Smooth muscle cell (in vitro differentiated cells): ENCODE measurements around the gene NAB2. TPM values are rescaled to one million over a fixed set of nuclear protein-coding genes. Genes with fewer than 3 reads are reported as not detected.
A peak's percentile ranks its signal among the peaks of the same experiment; 100 is the strongest.
"Not testable (repeated sequence)": the region's sequence is repeated elsewhere in the genome, so short reads cannot be mapped to it uniquely, and the experiment has no call there.

ENCODE experiments used
- DNase-seq: peaks from one replicate; lab custom pipeline; 2025; ENCODE audit not compliant: unreplicated experiment; lab: John Stamatoyannopoulos, UW
- H2AFZ ChIP-seq: fragments of 200-600 bp; sonication (generic); 2 replicates; pipeline ENCODE4 v1.6.0; 2016; ENCODE audit warnings: antibody characterized with exemption, low read depth, mild to moderate bottlenecking
- H3F3A ChIP-seq: fragments of 200-600 bp; sonication (generic); 2 replicates; pipeline ENCODE4 v1.6.0; 2017; ENCODE audit warnings: antibody characterized with exemption, low read depth
- H3K27ac ChIP-seq: fragments of 200-600 bp; sonication (generic); 2 replicates; pipeline ENCODE4 v1.5.1; 2016; ENCODE audit warnings: low read depth, mild to moderate bottlenecking
- H3K27me3 ChIP-seq: fragments of 200-600 bp; sonication (generic); 2 replicates; pipeline ENCODE4 v1.6.1; 2016; ENCODE audit warnings: low read depth, mild to moderate bottlenecking
- H3K36me3 ChIP-seq: fragments of 200-600 bp; sonication (generic); 2 replicates; pipeline ENCODE4 v1.5.1; 2016; ENCODE audit warnings: low read depth
- H3K4me1 ChIP-seq: fragments of 200-600 bp; sonication (generic); 2 replicates; pipeline ENCODE4 v1.5.1; 2016; ENCODE audit warnings: low read depth
- H3K4me2 ChIP-seq: fragments of 200-600 bp; sonication (generic); 2 replicates; pipeline ENCODE4 v1.6.0; 2016; ENCODE audit warnings: mild to moderate bottlenecking
- H3K4me3 ChIP-seq: fragments of 200-600 bp; sonication (generic); 2 replicates; pipeline ENCODE4 v1.5.1; 2016; ENCODE audit warnings: mild to moderate bottlenecking
- H3K79me2 ChIP-seq: fragments of 200-600 bp; sonication (generic); 2 replicates; pipeline ENCODE4 v1.6.0; 2016; ENCODE audit warnings: low read depth, mild to moderate bottlenecking
- H3K9ac ChIP-seq: fragments of 200-600 bp; sonication (generic); 2 replicates; pipeline ENCODE4 v1.6.0; 2016; ENCODE audit warnings: low read depth
- H3K9me3 ChIP-seq: fragments of 200-600 bp; sonication (generic); replicated peaks from 2 replicates; pipeline ENCODE4 v1.5.1; 2016; ENCODE audit warnings: low read depth
- H4K20me1 ChIP-seq: fragments of 200-600 bp; sonication (generic); 2 replicates; pipeline ENCODE4 v1.6.0; 2016; ENCODE audit warnings: low read depth
- WGBS: methylation state at CpG from one replicate; pipeline ENCODE4 v1.1.7; 2016; ENCODE audit warnings: low lambda C conversion rate; 5-methylcytosine and 5-hydroxymethylcytosine counted together
- polyA plus RNA-seq: library from polyadenylated mRNA; unstranded; fragments of >200 nt; fragmentation: Nextera tagmentation; extraction: Ambion mirVana; gene quantifications from 2 replicates; pipeline ENCODE4 v1.2.1, GENCODE V29; 2016
- total RNA-seq: library from RNA; depleted of rRNA; stranded (reverse); fragments of >200 nt; gene quantifications from 2 replicates; pipeline ENCODE4 v1.2.3, GENCODE V29; 2014
- TF ChIP-seq, protein P1 (sequence below): fragments of 200-600 bp; sonication (generic); IDR thresholded peaks from 2 replicates; pipeline ENCODE4 v1.5.1; 2017; ENCODE audit warnings: borderline replicate concordance, mild to moderate bottlenecking, antibody characterized with exemption; ENCODE audit not compliant: insufficient read depth, poor library complexity, severe bottlenecking

NAB2 gene
- total and polyA plus RNA-seq, 2 experiments from 2014 or later, result 39.7 to 58.3 TPM

DNA sequence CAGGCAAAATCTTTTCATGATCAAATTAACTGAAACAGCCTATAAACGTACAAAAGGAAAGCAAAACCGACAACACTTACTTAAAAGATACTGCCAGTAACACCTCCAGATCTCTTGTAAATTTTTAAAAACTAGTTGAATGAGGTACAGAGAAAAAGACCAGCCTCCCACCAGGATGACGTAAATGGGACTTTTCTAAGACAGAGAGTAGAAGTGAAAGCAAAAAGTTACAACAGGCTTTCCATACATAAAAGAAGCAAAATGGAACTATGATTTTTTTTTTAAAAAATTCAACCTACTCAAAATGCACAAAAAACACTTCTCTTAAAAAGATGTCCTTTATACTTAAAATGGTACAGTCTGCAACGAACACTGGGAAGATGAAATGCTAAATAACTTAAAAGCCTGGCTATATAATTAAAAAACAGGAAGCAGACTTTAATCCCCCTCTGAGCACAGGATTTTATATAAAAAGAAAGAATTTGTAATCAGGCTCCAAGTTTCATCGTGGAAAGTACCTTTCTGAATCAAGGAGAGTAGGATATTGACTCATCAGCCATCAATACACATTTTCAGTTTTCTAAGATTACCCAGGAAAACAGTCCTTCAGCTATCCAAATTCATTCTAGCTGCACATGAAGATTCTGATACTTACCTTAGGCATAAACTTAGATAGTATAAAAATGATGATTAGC, 24.8 kb upstream of the NAB2 start:
- Histone ChIP-seq H3K27ac (peak overlapping the region; percentile 7), H3K4me3 (no peak overlapping the region), H3K9me3 (no peaks in the 10 kb centered on the region), H4K20me1 (no peaks in the 10 kb centered on the region), H3K4me2 (no peak overlapping the region), H3K4me1 (no peaks in the 10 kb centered on the region), H2AFZ (no peak overlapping the region), H3F3A (peaks cover 5% of the 10 kb centered on the region), H3K27me3 (no peaks in the 10 kb centered on the region), H3K79me2 (no peaks in the 10 kb centered on the region), H3K36me3 (peaks cover under 1% of the 10 kb centered on the region), H3K9ac (peak overlapping the region; percentile 4)
- 79% methylated on average over 5 of the region's 5 CpGs for WGBS
- TF ChIP-seq, protein P1, sequence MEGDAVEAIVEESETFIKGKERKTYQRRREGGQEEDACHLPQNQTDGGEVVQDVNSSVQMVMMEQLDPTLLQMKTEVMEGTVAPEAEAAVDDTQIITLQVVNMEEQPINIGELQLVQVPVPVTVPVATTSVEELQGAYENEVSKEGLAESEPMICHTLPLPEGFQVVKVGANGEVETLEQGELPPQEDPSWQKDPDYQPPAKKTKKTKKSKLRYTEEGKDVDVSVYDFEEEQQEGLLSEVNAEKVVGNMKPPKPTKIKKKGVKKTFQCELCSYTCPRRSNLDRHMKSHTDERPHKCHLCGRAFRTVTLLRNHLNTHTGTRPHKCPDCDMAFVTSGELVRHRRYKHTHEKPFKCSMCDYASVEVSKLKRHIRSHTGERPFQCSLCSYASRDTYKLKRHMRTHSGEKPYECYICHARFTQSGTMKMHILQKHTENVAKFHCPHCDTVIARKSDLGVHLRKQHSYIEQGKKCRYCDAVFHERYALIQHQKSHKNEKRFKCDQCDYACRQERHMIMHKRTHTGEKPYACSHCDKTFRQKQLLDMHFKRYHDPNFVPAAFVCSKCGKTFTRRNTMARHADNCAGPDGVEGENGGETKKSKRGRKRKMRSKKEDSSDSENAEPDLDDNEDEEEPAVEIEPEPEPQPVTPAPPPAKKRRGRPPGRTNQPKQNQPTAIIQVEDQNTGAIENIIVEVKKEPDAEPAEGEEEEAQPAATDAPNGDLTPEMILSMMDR, result no peak
- no peak for DNase-seq

DNA sequence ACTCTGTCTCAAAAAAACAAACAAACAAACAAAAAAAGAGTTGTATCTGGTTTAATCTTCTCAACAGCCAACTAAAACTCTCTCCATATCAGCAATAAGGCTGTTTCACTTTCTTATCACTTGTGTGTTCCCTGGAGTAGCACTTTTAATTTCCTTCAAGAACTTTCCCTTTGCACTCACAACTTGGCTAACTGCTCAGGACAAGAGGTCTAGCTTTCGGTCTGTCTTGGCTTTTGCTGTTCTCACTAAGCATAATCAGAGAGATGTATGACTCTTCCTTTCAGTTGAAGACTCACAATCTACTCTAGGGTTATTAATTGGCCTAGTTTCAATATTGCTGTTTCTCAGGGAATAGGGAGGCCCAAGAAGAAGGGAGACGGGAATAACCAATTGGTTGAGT, 22.7 kb upstream of the NAB2 start:
- H4K20me1 ChIP-seq, result no peaks in the 10 kb centered on the region
- no peak for DNase-seq
- H3K9ac ChIP-seq, result no peak overlapping the region
- H3K4me2 ChIP-seq, result no peak overlapping the region
- TF ChIP-seq, protein P1, result no peak
- H3K27ac ChIP-seq, result no peak overlapping the region
- no peaks in the 10 kb centered on the region for H3K36me3 ChIP-seq
- no peaks in the 10 kb centered on the region for H3K4me1 ChIP-seq
- H3K4me3 ChIP-seq, result no peak overlapping the region
- WGBS, result 96% methylated on average over 2 of the region's 2 CpGs
- no peaks in the 10 kb centered on the region for H3K9me3 ChIP-seq
- no peaks in the 10 kb centered on the region for H3K79me2 ChIP-seq
- H3K27me3 ChIP-seq, result no peaks in the 10 kb centered on the region
- H2AFZ ChIP-seq, result no peak overlapping the region
- H3F3A ChIP-seq, result peaks cover 5% of the 10 kb centered on the region

DNA sequence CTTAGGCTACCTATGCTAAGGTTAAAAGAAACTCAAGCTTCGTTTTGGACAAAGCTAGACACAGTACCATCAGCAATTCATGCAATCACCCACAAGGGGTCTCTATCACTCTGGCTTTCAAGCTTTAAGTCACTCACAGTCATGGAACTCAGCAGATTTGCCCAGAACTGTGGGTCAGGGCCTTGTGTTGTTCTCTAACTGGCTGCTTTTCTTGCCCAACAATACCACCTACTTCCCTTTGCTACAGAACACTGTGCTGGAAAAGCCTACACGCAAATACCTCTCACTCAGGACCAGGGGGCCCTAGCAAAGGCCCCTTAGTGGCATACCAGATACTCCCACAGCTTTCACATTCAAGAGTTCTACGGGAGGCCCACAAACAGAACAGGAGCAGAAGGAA, 19.4 kb upstream of the NAB2 start:
- no peaks in the 10 kb centered on the region for H3K36me3 ChIP-seq
- TF ChIP-seq, protein P1, result peak; percentile 84
- H3K9me3 ChIP-seq, result no peaks in the 10 kb centered on the region
- no peak overlapping the region for H3K4me3 ChIP-seq
- WGBS, result 28% methylated on average over 3 of the region's 3 CpGs
- H3K4me1 ChIP-seq, result no peaks in the 10 kb centered on the region
- DNase-seq, result no peak
- H2AFZ ChIP-seq, result peak overlapping the region; percentile 68
- H4K20me1 ChIP-seq, result no peaks in the 10 kb centered on the region
- H3K4me2 ChIP-seq, result peak overlapping the region; percentile 37
- H3K9ac ChIP-seq, result no peak overlapping the region
- H3K27me3 ChIP-seq, result no peaks in the 10 kb centered on the region
- H3K27ac ChIP-seq, result peak overlapping the region; percentile 52
- H3K79me2 ChIP-seq, result peaks cover 13% of the 10 kb centered on the region
- H3F3A ChIP-seq, result peaks cover 3% of the 10 kb centered on the region

DNA sequence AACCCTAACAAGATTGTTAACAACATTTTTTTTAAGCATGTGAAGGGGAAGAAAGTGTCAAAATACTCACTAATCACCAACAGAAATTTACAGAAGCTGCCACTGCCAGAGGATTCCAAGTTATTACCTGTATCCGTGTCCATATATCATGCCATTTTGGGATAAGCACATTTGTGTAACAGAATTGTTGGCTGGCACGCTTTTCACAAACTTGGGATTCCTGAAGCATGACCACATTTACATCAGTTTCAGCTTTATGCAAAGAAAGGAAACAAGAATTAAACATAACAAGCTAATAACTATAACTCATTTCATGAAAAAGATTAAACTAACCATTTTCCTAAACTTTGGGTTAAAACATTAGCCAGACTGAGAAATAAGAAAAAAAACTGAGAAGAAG, 16.3 kb upstream of the NAB2 start:
- H4K20me1 ChIP-seq, result no peaks in the 10 kb centered on the region
- no peaks in the 10 kb centered on the region for H3K9me3 ChIP-seq
- H3K27ac ChIP-seq, result no peak overlapping the region
- H3K4me1 ChIP-seq, result peaks cover 4% of the 10 kb centered on the region
- no peak overlapping the region for H3K9ac ChIP-seq
- DNase-seq, result no peak
- TF ChIP-seq, protein P1, result no peak
- WGBS, result 94% methylated on average over 2 of the region's 2 CpGs
- H2AFZ ChIP-seq, result no peak overlapping the region
- H3F3A ChIP-seq, result no peaks in the 10 kb centered on the region
- no peaks in the 10 kb centered on the region for H3K27me3 ChIP-seq
- H3K36me3 ChIP-seq, result no peaks in the 10 kb centered on the region
- H3K4me3 ChIP-seq, result no peak overlapping the region
- H3K79me2 ChIP-seq, result peaks cover 41% of the 10 kb centered on the region
- no peak overlapping the region for H3K4me2 ChIP-seq

DNA sequence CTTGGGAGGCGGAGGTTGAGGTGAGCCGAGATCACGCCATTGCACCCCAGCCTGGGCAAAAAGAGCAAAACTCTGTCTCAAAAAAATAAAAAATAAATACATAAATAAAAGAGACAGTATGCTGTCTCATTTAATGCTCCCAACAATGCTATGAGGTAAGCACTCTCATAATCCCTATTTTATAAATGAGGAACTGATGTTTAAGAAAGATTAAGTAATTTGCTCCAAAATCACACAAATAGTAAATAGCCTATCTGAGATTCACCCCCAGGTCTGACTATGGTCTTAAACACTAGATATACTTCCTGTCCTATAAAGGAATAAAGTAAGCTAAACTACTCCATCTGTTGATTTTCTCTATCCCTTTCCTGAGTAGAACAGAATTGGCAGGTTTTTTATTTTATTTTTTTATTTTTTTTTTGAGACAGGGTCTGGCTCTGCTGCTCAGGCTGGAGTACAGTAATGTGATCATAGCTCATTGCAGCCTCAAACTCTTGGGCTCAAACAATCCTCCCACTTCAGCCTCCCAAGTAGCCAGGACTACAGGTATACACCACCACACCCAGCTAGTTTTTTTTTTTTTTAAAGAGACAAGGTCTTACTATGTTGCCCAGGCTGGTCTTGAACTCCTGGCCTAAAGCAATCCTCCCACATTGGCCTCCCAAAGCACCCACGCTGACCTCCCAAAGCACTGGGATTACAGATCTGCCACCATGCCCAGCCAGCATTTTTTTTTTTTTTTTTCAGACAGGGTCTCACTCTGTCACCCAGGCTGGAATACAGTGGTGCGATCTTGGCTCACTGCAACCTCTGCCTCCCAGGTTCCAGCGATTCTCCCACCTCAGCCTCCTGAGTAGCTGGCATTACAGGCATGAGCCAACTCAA, 15.1 kb upstream of the NAB2 start:
- not testable (repeated sequence) for H3K9ac ChIP-seq, H3F3A ChIP-seq, H3K4me3 ChIP-seq, H3K36me3 ChIP-seq, H3K4me2 ChIP-seq, DNase-seq, H3K27me3 ChIP-seq, H3K9me3 ChIP-seq, H3K4me1 ChIP-seq, H3K27ac ChIP-seq, H4K20me1 ChIP-seq, H2AFZ ChIP-seq
- 95% methylated on average over 6 of the region's 6 CpGs for WGBS
- H3K79me2 ChIP-seq, result peaks cover 44% of the 10 kb centered on the region
